ENCODE measurements around the gene PRR20G. TPM values are rescaled to one million over a fixed set of nuclear protein-coding genes. Genes with fewer than 3 reads are reported as not detected.

Gene PRR20G
- total and polyA plus RNA-seq, 9 of the 15 experiments (the other 6 are each of a cell fraction or from before 2014, with no cell fraction given), result not detected

- no peak for TF ChIP-seq MLLT1 (IDR thresholded peaks at IDR 0.05)
- no peak for TF ChIP-seq HSF4 (CRISPR knock-in tag; IDR thresholded peaks at IDR 0.05; ENCODE audit: borderline replicate concordance)
- TF ChIP-seq FIP1L1 (IDR thresholded peaks at IDR 0.05; ENCODE audit: low read depth, low read length, poor library complexity, severe bottlenecking), result no peak
- no peak for TF ChIP-seq MAFG (tag; conservative IDR thresholded peaks at IDR 0.05)
- no peak for TF ChIP-seq SIN3A (IDR thresholded peaks at IDR 0.05; ENCODE audit: borderline replicate concordance in 2 of 2, control insufficient read depth in 1 of 2, low read depth in 2 of 2, low read length in 2 of 2)
Measured at GRCh38 chr3:127258733-127259132, 29.1 kb downstream of the PRR20G start (continued).

- H2AFZ ChIP-seq (ENCODE audit: low read depth, low read length), result no peak overlapping the region
- FAIRE-seq (no peak), DNase-seq (ENCODE audit: extremely low read depth in 1 of 4, low spot score in 3 of 4) (no peak), ATAC-seq (no peak)
- intact Hi-C loops (cut with micrococcal nuclease) (no loop called here), in situ Hi-C loops (cut with MboI) (no loop called here)
- ChIA-PET POLR2A (no interaction called here), CTCF (ENCODE audit: low intra/inter-chr PET ratio) (no interaction called here)
- no peak overlapping the region for H3K4me3 ChIP-seq
- H3K27ac ChIP-seq (ENCODE audit: extremely low read depth, low read depth, low read length), result no peak overlapping the region
- H3K9me1 ChIP-seq (ENCODE audit: control insufficient read depth, insufficient read depth, low read length), result no peaks in the 10 kb centered on the region
- no peaks in the 10 kb centered on the region; the same call in 1 of the 2 replicates for H4K20me1 ChIP-seq (replicated peaks; ENCODE audit: control insufficient read depth, insufficient read depth, low read length)
- no peaks in the 10 kb centered on the region for H3K9me3 ChIP-seq (replicated peaks; ENCODE audit: control insufficient read depth, insufficient read depth, low read depth, low read length)
- peaks cover 0 to 5% of the 10 kb centered on the region in 2 experiments; a peak in 1 of 5 replicates for H3K27me3 ChIP-seq (ENCODE audit: control insufficient read depth in 2 of 2, insufficient read depth in 2 of 2, low read length in 2 of 2)
- H3K36me3 ChIP-seq (ENCODE audit: control insufficient read depth, insufficient read depth, low read length), result no peaks in the 10 kb centered on the region
- no peaks in the 10 kb centered on the region for H3K4me1 ChIP-seq (replicated peaks in 1 of 2; ENCODE audit: control insufficient read depth in 2 of 2, insufficient read depth in 2 of 2, low read length in 2 of 2)
- no TSS peak for BruUV-seq (replicated peaks)
- WGBS (ENCODE audit: insufficient coverage, low coverage, missing lambda C conversion rate), result 0% methylated on average over 4 of the region's 5 CpGs
- no peaks in the 10 kb centered on the region for H3K79me2 ChIP-seq (ENCODE audit: control insufficient read depth, insufficient read depth, low read length)
- H3K4me2 ChIP-seq (ENCODE audit: insufficient read depth, low read length), result no peak overlapping the region
- H3K9ac ChIP-seq (ENCODE audit: insufficient read depth in 1 of 2, low read depth in 2 of 2, low read length in 2 of 2), result no peak overlapping the region
- TF ChIP-seq ZNF280A (IDR thresholded peaks at IDR 0.05; ENCODE audit: low read depth, partially characterized antibody) (no peak), ZNF592 (IDR thresholded peaks at IDR 0.05) (no peak)
Measured at GRCh38 chr3:127257351-127257750, 30.5 kb downstream of the PRR20G start.
